Tibial artery (tissue), 4 donors: ENCODE measurements around the gene C14orf93.
A peak's percentile ranks its signal among the peaks of the same experiment; 100 is the strongest.

ENCODE experiments used
- DNase-seq, 2 donors: peaks; one replicate each; pipeline ENCODE4 v3.0.0-alpha.2; 2019
- H3K27ac ChIP-seq, 2 donors: fragments of 200-600 bp; sonication (generic) in 1 of 2; 1 replicate in 1 of 2; 2 replicates in 1 of 2; pipeline ENCODE4 v1.5.1; 2018 to 2019; ENCODE audit warnings: mild to moderate bottlenecking in 1 of 2
- H3K27me3 ChIP-seq, 2 donors: fragments of 200-600 bp; sonication (generic) in 1 of 2; one replicate each; pipeline versions ENCODE4 v1.5.1 to v1.6.0; 2016 to 2019
- H3K36me3 ChIP-seq, 3 donors: fragments of 200-600 bp; sonication (generic) in 2 of 3; one replicate each; pipeline ENCODE4 v1.5.1; 2016 to 2019; ENCODE audit warnings: mild to moderate bottlenecking in 2 of 3
- H3K4me1 ChIP-seq, 4 donors: fragments of 200-600 bp; sonication (generic) in 2 of 4; 1 replicate in 3 of 4; 2 replicates in 1 of 4; pipeline ENCODE4 v1.5.1; 2016 to 2019
- H3K4me3 ChIP-seq, 2 donors: fragments of 200-600 bp; sonication (generic) in 1 of 2; 1 replicate in 1 of 2; 2 replicates in 1 of 2; pipeline ENCODE4 v1.5.1; 2018 to 2019; ENCODE audit warnings: mild to moderate bottlenecking in 2 of 2
- H3K9me3 ChIP-seq, 3 donors: fragments of 200-600 bp; sonication (generic) in 1 of 3; one replicate each; pipeline ENCODE4 v1.5.1; 2016 to 2019
- CTCF ChIP-seq, 2 experiments: fragments of 200-600 bp in 1 of 2; fragments of 450-650 bp in 1 of 2; IDR thresholded peaks; one replicate each; pipeline ENCODE4 v1.5.1; 2017 to 2019; ENCODE audit warnings: antibody characterized with exemption in 2 of 2, mild to moderate bottlenecking in 1 of 2, moderate library complexity in 1 of 2
- intact Hi-C: fragments of 100-400 bp; cut with DNase I; formaldehyde crosslinking; loops from one replicate; pipeline ENCODE4 v1.15.0; 2023; ENCODE audit warnings: low total_unique reads

C14orf93 gene

GRCh38 chr14:23009939-23010726 lies at the start of gene C14orf93:
TSS of gene C14orf93 (minus strand) at chr14:23010143. CDS start at chr14:22999023, 11,120 bp downstream.
- Histone ChIP-seq H3K27ac (peak within 1 kb of the TSS; percentile 83 to 85), H3K27me3 (no peaks in the 10 kb centered on the region), H3K36me3 (no peaks in the 10 kb centered on the region), H3K9me3 (no peaks in the 10 kb centered on the region), H3K4me1 (peaks cover 0 to 23% (median 14%) of the 10 kb centered on the region in 4 donors), H3K4me3 (peak within 1 kb of the TSS; percentile 53 to 64)
- DNase-seq = peak; percentile 75 to 90
- TF ChIP-seq CTCF (IDR thresholded peaks at IDR 0.05) = no peak
- intact Hi-C loops = no loop called here

GRCh38 chr14:23058654-23059504 lies 48.9 kb upstream of the C14orf93 start:
- Histone ChIP-seq H3K36me3 (peaks cover 48 to 55% (median 50%) of the 10 kb centered on the region in 3 donors), H3K4me1 (peaks cover 0 to 29% (median 17%) of the 10 kb centered on the region in 4 donors), H3K27me3 (no peaks in the 10 kb centered on the region), H3K4me3 (no peak overlapping the region), H3K27ac (peak overlapping the region in 1 of 2 donors; percentile 62), H3K9me3 (no peaks in the 10 kb centered on the region)
- no peak for TF ChIP-seq CTCF (IDR thresholded peaks at IDR 0.05)
- DNase-seq = peak in 1 of 2 donors; percentile 65
- intact Hi-C loops = no loop called here

- peak; percentile 93 to 95 for TF ChIP-seq CTCF (IDR thresholded peaks at IDR 0.05)
- intact Hi-C loops = loop anchor here (2.0 kb wide), 1 partner anchor 71 kb away; no protein-coding TSS in a partner anchor
- Histone ChIP-seq H3K27me3 (no peaks in the 10 kb centered on the region), H3K4me1 (peaks cover 0 to 29% (median 17%) of the 10 kb centered on the region in 4 donors), H3K36me3 (peaks cover 40 to 46% (median 41%) of the 10 kb centered on the region in 3 donors), H3K27ac (peak overlapping the region; percentile 37 to 62), H3K4me3 (peak overlapping the region; percentile 55 to 70), H3K9me3 (no peaks in the 10 kb centered on the region)
- DNase-seq = peak; percentile 81 to 92
These were observed 48.1 kb upstream of the C14orf93 start for GRCh38 chr14:23057757-23058653.

- peaks cover 31 to 37% (median 33%) of the 10 kb centered on the region in 3 donors for H3K36me3 ChIP-seq
- peak within 1 kb of the TSS; percentile 55 to 70 for H3K4me3 ChIP-seq
- H3K9me3 ChIP-seq = no peaks in the 10 kb centered on the region
- no peak for TF ChIP-seq CTCF (IDR thresholded peaks at IDR 0.05)
- peak; percentile 72 to 85 for DNase-seq
- peak within 1 kb of the TSS; percentile 37 to 62 for H3K27ac ChIP-seq
- H3K4me1 ChIP-seq = peaks cover 0 to 24% (median 14%) of the 10 kb centered on the region in 4 donors
- intact Hi-C loops = loop anchor here (2.0 kb wide), 1 partner anchor 70 kb away; no protein-coding TSS in a partner anchor
- H3K27me3 ChIP-seq = no peaks in the 10 kb centered on the region
These were observed 47.2 kb upstream of the C14orf93 start, which contains the start of gene CDH24 for GRCh38 chr14:23056956-23057756. TSS of gene CDH24 (minus strand) at chr14:23057520. CDS start at chr14:23055733, 1,787 bp downstream.
